BLaER1 (cell line): ENCODE data around the gene TTC39A.
"Not testable (repeated sequence)": the region's sequence is repeated elsewhere in the genome, so short reads cannot be mapped to it uniquely, and the experiment has no call there.

Experiments used
- H3K27ac ChIP-seq: shearing (Covaris generic); formaldehyde crosslinking; 2 replicates; pipeline ENCODE4 v1.8.1; 2022
- H3K27me3 ChIP-seq: shearing (Covaris generic); formaldehyde crosslinking; 2 replicates; pipeline ENCODE4 v1.8.1; 2022
- H3K36me3 ChIP-seq: shearing (Covaris generic); formaldehyde crosslinking; 2 replicates; pipeline ENCODE4 v1.8.1; 2022
- H3K4me1 ChIP-seq: shearing (Covaris generic); formaldehyde crosslinking; 2 replicates; pipeline ENCODE4 v1.8.1; 2022
- H3K4me2 ChIP-seq: shearing (Covaris generic); formaldehyde crosslinking; 2 replicates; pipeline ENCODE4 v1.8.1; 2022
- H3K4me3 ChIP-seq: shearing (Covaris generic); formaldehyde crosslinking; 2 replicates; pipeline ENCODE4 v1.8.1; 2022
- H3K9ac ChIP-seq: shearing (Covaris generic); formaldehyde crosslinking; 2 replicates; pipeline ENCODE4 v1.8.1; 2022
- H3K9me3 ChIP-seq: shearing (Covaris generic); formaldehyde crosslinking; 2 replicates; pipeline ENCODE4 v1.8.1; 2022
- H4K20me1 ChIP-seq: shearing (Covaris generic); formaldehyde crosslinking; 2 replicates; pipeline ENCODE4 v1.8.1; 2022
- Cebpa-rat ChIP-seq: shearing (Covaris generic); IDR thresholded peaks from 2 replicates; pipeline ENCODE4 v1.8.1; 2022

TTC39A gene

DNA sequence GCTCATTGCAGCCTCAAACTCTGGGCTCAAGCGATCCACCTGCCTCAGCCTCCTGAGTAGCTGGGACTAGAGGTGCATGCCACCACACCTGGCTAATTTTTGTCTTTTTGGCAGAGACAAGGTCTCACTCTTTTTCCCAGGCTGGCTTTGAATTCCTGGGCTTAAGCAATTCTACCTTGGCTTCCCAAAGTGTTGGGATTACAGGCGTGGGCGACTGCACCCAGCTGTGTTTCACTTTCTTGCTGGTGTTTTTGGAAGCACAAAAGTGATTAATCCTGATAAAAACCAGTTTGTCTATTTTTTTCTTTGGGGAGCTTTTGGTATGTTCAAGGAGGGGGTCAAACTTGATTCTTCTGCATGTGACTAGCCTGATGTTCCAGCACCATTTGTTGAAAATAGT lies 75.0 kb downstream of the TTC39A start:
- H3K36me3 ChIP-seq, result peaks cover 13% of the 10 kb centered on the region
- H3K9ac ChIP-seq, result no peak overlapping the region
- no peaks in the 10 kb centered on the region for H3K27me3 ChIP-seq
- no peak overlapping the region for H3K4me3 ChIP-seq
- no peak overlapping the region for H3K27ac ChIP-seq
- no peak for TF ChIP-seq Cebpa-rat
- peaks cover 4% of the 10 kb centered on the region; the same call in 1 of the 2 replicates for H3K9me3 ChIP-seq
- no peaks in the 10 kb centered on the region for H3K4me1 ChIP-seq
- peaks cover 99% of the 10 kb centered on the region for H4K20me1 ChIP-seq
- no peak overlapping the region for H3K4me2 ChIP-seq

GRCh38 chr1:51253691-51254090 lies 76.7 kb downstream of the TTC39A start:
- Histone ChIP-seq H3K9ac (no peak overlapping the region), H3K27ac (no peak overlapping the region), H4K20me1 (peaks cover 97% of the 10 kb centered on the region), H3K36me3 (peaks cover 13% of the 10 kb centered on the region), H3K9me3 (peaks cover 4% of the 10 kb centered on the region; the same call in 1 of the 2 replicates), H3K4me3 (no peak overlapping the region), H3K4me1 (no peaks in the 10 kb centered on the region), H3K27me3 (no peaks in the 10 kb centered on the region), H3K4me2 (no peak overlapping the region)
- TF ChIP-seq Cebpa-rat, result no peak

DNA sequence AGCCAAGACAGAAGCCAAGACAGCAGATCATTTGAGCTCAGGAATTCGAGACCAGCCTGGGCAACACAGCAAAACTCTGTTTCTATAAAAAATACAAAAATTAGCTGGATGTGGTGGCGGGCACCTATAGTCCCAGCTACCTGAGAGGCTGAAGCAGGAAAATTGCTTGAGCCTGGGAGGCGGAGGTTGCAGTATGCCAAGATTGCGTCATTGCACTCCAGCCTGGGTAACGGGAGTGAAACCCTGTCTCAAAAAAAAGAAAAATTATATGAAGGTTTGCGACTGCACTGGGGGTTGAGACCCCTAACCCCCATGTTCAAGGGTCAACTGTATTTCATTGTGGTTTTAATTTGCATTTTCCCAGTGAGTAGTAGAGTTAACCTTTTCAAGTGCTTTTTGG lies 78.0 kb downstream of the TTC39A start:
- no peak overlapping the region for H3K4me3 ChIP-seq
- H3K36me3 ChIP-seq, result peaks cover 13% of the 10 kb centered on the region
- H4K20me1 ChIP-seq, result peaks cover 97% of the 10 kb centered on the region
- no peak overlapping the region for H3K27ac ChIP-seq
- H3K27me3 ChIP-seq, result no peaks in the 10 kb centered on the region
- no peak overlapping the region for H3K4me2 ChIP-seq
- peaks cover 4% of the 10 kb centered on the region; the same call in 1 of the 2 replicates for H3K9me3 ChIP-seq
- 0 out of 2 replicates have a peak, but pooled peaks have one; percentile 48 for TF ChIP-seq Cebpa-rat
- H3K4me1 ChIP-seq, result no peaks in the 10 kb centered on the region
- no peak overlapping the region for H3K9ac ChIP-seq

- H3K4me2 ChIP-seq, H3K27ac ChIP-seq, H3K4me3 ChIP-seq, H3K9ac ChIP-seq, H3K4me1 ChIP-seq, H3K27me3 ChIP-seq, H3K9me3 ChIP-seq: not testable (repeated sequence)
- Histone ChIP-seq H4K20me1 (peaks cover 97% of the 10 kb centered on the region), H3K36me3 (peaks cover 13% of the 10 kb centered on the region)
These were observed 79.2 kb downstream of the TTC39A start for GRCh38 chr1:51251165-51251564.

- H3K36me3 ChIP-seq, result peaks cover 13% of the 10 kb centered on the region
- not testable (repeated sequence) for H3K27ac ChIP-seq, H3K4me3 ChIP-seq, H3K9me3 ChIP-seq, H3K9ac ChIP-seq, H3K4me2 ChIP-seq, H3K27me3 ChIP-seq, H3K4me1 ChIP-seq
- H4K20me1 ChIP-seq, result peaks cover 97% of the 10 kb centered on the region
These were observed 79.6 kb downstream of the TTC39A start for GRCh38 chr1:51250729-51251128.

GRCh38 chr1:51249445-51249844 lies 80.9 kb downstream of the TTC39A start:
- no peak overlapping the region for H3K4me3 ChIP-seq
- TF ChIP-seq Cebpa-rat, result no peak
- H3K27me3 ChIP-seq, result no peaks in the 10 kb centered on the region
- H3K9me3 ChIP-seq, result peaks cover 4% of the 10 kb centered on the region; the same call in 1 of the 2 replicates
- no peaks in the 10 kb centered on the region for H3K4me1 ChIP-seq
- H3K36me3 ChIP-seq, result peaks cover 22% of the 10 kb centered on the region
- H3K9ac ChIP-seq, result no peak overlapping the region
- no peak overlapping the region for H3K27ac ChIP-seq
- H3K4me2 ChIP-seq, result no peak overlapping the region
- peaks cover 97% of the 10 kb centered on the region for H4K20me1 ChIP-seq

DNA sequence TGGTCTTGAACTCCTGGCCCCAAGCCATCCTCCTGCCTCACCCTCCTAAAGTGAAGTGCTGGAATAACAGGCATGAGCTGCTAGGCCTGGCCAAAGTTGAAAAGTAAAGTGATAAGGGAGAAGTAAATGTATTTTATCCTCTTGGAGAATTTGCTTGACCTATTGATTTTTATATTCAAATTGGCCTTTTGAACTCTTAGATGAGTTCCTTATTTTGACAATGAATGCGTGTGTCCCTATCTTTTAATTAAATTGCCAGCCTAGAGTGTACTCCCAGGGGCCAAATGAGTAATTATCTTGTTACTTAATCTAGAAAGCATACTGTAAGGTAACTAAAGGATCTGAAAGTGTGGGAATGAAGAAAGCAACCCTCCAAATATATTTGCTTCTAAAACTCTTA lies 82.9 kb downstream of the TTC39A start:
- TF ChIP-seq Cebpa-rat, result no peak
- H3K27me3 ChIP-seq, result no peaks in the 10 kb centered on the region
- H4K20me1 ChIP-seq, result peaks cover 97% of the 10 kb centered on the region
- H3K27ac ChIP-seq, result no peak overlapping the region
- H3K4me1 ChIP-seq, result no peaks in the 10 kb centered on the region
- H3K4me3 ChIP-seq, result no peak overlapping the region
- peaks cover 4% of the 10 kb centered on the region; the same call in 1 of the 2 replicates for H3K9me3 ChIP-seq
- no peak overlapping the region for H3K4me2 ChIP-seq
- H3K36me3 ChIP-seq, result peaks cover 26% of the 10 kb centered on the region
- H3K9ac ChIP-seq, result no peak overlapping the region

- Histone ChIP-seq H3K4me2 (no peak overlapping the region), H4K20me1 (peaks cover 97% of the 10 kb centered on the region), H3K27me3 (no peaks in the 10 kb centered on the region), H3K4me3 (no peak overlapping the region), H3K36me3 (peaks cover 26% of the 10 kb centered on the region), H3K4me1 (no peaks in the 10 kb centered on the region), H3K27ac (no peak overlapping the region), H3K9me3 (peaks cover 4% of the 10 kb centered on the region; the same call in 1 of the 2 replicates), H3K9ac (no peak overlapping the region)
- no peak for TF ChIP-seq Cebpa-rat
These were observed 83.3 kb downstream of the TTC39A start for GRCh38 chr1:51247022-51247421.

GRCh38 chr1:51242546-51242945 lies 87.8 kb downstream of the TTC39A start:
- Histone ChIP-seq H3K9me3 (no peaks in the 10 kb centered on the region), H3K27me3 (no peaks in the 10 kb centered on the region), H3K4me3 (no peak overlapping the region), H3K4me2 (no peak overlapping the region), H3K4me1 (peaks cover 43% of the 10 kb centered on the region), H4K20me1 (peaks cover 100% of the 10 kb centered on the region), H3K27ac (no peak overlapping the region), H3K9ac (no peak overlapping the region), H3K36me3 (peaks cover 13% of the 10 kb centered on the region)
- TF ChIP-seq Cebpa-rat, result no peak

- H3K27ac ChIP-seq, result no peak overlapping the region
These were observed 89.2 kb downstream of the TTC39A start for GRCh38 chr1:51241119-51241518.

DNA sequence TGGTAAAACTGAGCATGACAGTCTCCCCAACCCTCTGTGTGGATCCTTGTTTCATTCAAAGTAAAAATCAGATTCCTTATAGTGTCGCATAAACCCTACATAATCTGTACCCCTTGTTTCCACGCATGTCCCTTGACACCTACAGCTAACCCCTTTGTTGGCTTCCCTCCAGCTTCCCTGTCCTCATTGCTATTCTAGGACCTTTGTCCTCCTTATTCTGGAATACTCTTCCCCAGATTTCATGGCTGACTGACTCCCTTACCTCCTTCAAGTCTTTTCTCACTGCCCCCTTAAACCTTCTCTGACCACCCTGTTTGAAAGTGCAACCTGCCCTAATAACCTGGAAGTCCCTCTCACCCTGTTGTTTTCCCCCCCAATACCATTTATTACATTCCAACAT lies 90.3 kb downstream of the TTC39A start:
- Histone ChIP-seq H3K9me3 (no peaks in the 10 kb centered on the region), H3K9ac (no peak overlapping the region), H3K4me3 (no peak overlapping the region), H4K20me1 (peaks cover 82% of the 10 kb centered on the region), H3K27ac (no peak overlapping the region), H3K4me2 (peak overlapping the region; percentile 20; the same call in 1 of the 2 replicates), H3K36me3 (peaks cover 6% of the 10 kb centered on the region; the same call in 1 of the 2 replicates), H3K27me3 (no peaks in the 10 kb centered on the region), H3K4me1 (peaks cover 53% of the 10 kb centered on the region)
- TF ChIP-seq Cebpa-rat, result no peak

More at GRCh38 chr1:51241119-51241518, 89.2 kb downstream of the TTC39A start:
- H4K20me1 ChIP-seq, result peaks cover 93% of the 10 kb centered on the region
- H3K9ac ChIP-seq, result no peak overlapping the region
- no peaks in the 10 kb centered on the region for H3K27me3 ChIP-seq
- H3K4me1 ChIP-seq, result peaks cover 45% of the 10 kb centered on the region
- no peak overlapping the region for H3K4me3 ChIP-seq
- peaks cover 13% of the 10 kb centered on the region; the same call in 1 of the 2 replicates for H3K36me3 ChIP-seq
- peak overlapping the region; percentile 41 for H3K4me2 ChIP-seq
- no peak for TF ChIP-seq Cebpa-rat
- no peaks in the 10 kb centered on the region for H3K9me3 ChIP-seq
